ENCODE results near the gene SNTA1.
A peak's percentile ranks its signal among the peaks of the same experiment; 100 is the strongest.
"Not testable (repeated sequence)": the region's sequence is repeated elsewhere in the genome, so short reads cannot be mapped to it uniquely, and the experiment has no call there.

SNTA1 gene

GRCh38 chr20:33443512-33444239 lies at the start of gene SNTA1:
Gene SNTA1 (minus strand): TSS chr20:33443763. CDS start chr20:33443620, 143 bp downstream.
- DNase-seq, result peak; percentile 93

DNA sequence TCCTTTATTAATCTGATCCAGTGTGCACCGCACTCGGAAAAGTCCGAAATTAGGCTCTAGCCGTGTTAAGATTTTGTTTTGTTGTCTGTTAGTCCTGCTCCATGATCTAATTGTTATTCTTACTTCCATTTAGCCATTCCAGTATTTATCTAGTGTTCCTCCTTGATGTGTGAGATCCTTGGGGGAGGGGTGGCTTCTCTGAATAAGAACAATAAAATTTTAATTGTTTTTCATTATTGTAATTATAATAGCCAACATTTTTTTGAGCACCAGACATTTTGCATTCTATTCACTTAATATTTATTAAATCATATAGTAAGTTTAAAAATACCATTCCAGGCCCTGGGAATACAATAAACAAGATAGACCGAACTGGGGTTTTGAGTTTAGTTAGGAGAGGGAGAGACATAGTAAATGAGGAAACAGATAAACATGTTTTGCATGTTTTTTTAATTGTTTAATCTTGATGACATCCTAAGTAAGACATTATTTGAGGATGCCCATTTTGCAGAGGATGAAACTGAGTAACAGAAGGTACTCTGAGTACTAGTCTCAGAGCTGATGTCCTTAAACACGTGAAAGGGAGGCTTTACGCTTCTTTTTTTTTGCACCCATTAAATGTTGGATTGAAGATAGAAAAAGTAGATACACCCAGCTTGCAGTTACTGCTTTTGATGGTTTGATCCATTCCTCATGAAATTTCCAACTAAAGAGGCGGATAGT lies 47.5 kb upstream of the SNTA1 start:
- no peak for DNase-seq

DNA sequence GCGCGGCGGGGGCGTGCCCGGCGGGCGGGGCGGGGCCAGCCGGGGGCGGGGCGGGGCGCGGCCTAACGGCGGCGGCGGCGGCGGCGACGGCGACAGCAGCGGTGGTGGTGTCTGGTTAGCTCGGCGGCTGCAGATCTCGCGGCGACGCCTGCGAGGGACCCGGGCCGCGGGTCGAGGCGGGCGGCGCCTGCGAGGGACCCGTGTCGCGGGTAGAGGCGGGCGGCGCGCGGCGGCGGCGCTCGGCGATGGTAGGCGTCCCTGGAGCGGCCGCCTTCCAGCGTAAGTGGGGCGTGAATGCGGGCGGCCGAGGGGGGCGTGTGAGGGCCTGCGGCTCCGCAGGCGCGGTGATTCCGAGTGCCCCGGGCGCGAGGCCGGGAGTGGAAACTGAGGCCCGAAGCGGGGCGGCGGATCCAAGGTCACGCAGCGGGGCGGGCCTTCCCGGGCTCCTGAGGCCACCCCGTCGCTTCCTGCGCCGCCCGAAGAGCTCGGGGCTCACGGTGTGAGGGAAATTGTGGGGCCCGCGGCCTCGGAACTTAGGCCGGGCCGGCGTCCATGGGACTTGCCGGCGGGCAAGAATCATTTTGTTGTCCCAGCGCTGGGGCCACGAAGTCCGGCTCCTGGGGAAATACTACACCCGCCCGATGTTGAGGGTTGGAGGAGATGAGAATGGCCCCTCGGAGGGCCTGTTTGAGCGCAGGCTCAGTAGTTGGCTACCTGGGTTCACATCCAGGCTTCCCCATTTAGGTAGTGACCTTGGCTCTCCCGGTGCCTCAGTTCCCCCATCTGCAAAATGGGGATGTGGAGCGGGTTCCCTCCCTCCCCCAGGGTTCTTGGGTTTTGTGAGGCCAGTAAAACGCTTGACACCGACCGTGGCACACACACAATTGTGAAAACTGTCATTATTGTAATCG lies 46.7 kb upstream of the SNTA1 start, which contains the start of gene CBFA2T2:
Gene CBFA2T2, plus strand, starts transcription at position 74 of the 911 bp plus-strand sequence. Its CDS starts 172 bp downstream, at position 246.
- no peak for DNase-seq

DNA sequence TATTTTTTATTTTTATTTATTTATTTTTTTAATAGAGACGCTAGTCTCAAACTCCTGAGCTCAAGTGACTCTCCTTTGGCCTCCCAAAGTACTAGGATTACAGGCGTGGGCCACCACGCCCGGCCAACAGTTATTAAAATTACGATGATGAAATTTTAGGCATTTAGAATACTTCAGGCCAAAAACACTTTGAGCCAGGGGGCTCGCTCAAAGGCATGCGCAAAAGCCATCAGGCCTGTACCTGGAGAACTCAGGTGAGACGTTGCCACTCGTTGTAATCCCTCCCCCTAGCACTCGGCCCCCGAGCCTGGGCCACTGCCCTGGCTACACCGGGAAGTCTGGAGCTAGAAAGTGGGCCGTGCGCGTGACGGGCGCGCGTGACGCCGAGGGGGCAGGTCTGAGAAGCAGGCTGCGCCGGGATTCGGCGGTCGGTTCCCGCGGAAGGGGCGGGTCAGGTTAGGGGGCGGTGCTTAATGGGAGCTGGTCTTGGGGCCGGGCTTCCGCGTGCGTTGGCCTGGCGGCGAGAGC lies 46.0 kb upstream of the SNTA1 start:
- peak; percentile 99 to 100 for DNase-seq

- peak in 1 of 2 experiments; percentile 19 for DNase-seq
Measured at GRCh38 chr20:33488661-33489494, 45.3 kb upstream of the SNTA1 start.

DNA sequence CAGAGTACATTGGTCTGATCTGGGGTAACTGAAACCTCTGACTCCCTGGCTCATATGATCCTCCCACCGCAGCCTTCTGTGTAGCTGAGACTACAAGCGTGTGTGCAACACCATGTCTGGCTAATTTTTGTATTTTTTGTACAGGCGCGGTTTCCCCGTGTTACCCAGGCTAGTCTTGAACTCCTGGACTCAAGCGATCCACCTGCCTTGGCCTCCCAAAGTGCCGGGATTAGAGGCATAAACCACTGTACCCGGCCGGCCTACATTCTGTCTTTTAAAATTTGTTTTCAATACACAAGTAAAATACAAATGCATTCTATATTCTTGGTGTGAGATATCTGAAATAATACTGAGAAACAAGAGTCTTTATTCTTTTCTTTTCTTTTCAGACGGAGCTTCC lies 44.6 kb upstream of the SNTA1 start:
- no peak for DNase-seq

DNA sequence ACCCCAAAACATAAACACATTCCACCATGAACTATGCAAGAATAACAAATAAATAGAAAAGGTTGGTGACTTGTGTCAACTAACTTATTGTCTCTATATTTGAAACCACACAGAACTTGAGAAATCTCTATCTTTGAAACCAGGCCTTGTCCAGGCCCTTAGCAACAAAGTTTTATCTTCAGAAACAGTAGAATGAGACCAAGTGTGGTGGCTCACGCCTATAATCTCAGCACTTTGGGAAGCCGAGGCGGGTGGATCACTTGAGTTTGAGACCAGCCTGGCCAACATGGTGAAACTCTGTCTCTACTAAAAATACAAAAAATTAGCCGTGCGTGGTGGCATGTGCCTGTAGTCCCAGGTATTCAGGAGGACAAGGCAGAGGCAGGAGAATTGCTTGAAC lies 39.6 kb upstream of the SNTA1 start:
- DNase-seq, result not testable (repeated sequence)

DNA sequence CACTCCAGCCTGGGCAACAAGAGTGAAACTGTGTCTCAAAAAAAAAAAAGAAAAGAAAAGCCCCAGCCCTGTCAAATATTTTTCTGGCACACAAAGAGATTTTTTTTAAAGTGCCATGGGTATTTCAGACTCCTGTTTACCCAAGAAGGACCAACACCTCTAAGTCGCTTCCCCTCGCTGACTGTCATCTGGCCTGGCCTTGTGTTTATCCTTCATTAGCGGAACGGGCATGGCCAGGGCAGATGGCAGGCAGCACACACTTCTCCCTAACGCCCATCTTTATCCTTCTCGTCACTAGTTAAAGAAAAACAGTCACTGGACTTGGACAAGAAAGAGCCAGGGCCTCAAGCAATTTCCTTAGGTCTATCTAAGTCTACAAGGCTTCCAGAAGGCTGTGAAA lies 39.0 kb upstream of the SNTA1 start:
- DNase-seq, result no peak

GRCh38 chr20:33481431-33481941 lies 37.9 kb upstream of the SNTA1 start:
- DNase-seq, result no peak

DNA sequence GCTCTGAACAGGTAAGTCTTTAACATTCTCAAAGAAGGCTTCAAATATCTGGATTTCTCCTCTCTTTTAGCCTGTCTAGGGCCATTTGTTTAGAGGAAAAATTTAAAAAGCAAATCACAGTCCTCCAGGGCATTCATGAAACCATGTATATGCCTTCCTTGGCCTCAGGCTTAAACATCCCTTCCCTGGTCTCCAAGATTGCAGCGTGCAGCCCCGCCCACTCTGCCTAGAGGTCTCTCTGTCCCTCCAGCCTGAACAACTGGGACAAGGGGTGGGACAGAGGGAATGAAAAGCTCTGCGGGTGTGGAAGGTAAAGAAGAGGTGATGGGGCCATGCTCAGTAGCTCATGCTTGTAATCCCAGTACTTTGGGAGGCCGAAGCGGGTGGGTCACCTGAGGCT lies 36.5 kb upstream of the SNTA1 start:
- DNase-seq, result no peak

GRCh38 chr20:33477386-33478234 lies 34.0 kb upstream of the SNTA1 start:
- no peak for DNase-seq

DNA sequence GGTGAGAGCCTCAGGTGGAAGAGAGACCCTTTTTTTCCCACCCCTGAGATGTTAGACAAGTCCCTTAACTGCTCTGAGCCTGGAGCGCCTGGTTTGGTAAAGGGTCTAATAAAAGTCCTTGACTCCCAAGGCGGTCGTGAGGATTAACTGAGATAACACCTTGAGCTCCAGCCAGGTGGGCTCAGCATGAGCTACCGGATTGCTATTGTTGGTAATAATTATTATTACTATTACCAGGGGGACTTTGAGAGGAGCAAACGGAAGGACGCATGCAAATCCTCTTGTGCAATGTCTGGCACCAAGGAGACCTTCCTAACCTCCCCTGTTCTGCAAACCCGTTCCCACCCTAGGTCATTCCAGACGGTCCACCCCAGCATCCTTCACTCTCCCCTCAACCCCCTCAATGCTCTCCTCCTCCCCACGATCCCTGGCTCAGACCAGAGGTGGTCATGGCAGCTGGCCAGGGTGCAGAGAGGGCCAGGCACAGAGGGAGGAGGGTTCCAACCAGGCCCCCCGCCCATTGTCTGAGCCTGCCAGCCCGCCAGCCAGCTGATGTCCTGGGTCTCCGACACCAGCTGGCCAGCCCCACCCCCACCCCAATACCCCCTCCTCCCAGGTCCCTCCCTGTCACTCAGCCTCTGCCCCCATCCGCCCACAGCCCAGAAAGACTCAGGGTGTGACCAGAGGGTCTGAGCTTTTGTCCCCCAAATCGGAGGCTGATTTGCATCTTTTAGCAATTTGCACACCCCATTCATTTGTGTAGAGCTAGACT lies 32.0 kb upstream of the SNTA1 start:
- DNase-seq, result no peak

GRCh38 chr20:33474963-33475362 lies 31.4 kb upstream of the SNTA1 start:
- DNase-seq, result no peak

GRCh38 chr20:33474097-33474873 lies 30.7 kb upstream of the SNTA1 start:
- no peak for DNase-seq

DNA sequence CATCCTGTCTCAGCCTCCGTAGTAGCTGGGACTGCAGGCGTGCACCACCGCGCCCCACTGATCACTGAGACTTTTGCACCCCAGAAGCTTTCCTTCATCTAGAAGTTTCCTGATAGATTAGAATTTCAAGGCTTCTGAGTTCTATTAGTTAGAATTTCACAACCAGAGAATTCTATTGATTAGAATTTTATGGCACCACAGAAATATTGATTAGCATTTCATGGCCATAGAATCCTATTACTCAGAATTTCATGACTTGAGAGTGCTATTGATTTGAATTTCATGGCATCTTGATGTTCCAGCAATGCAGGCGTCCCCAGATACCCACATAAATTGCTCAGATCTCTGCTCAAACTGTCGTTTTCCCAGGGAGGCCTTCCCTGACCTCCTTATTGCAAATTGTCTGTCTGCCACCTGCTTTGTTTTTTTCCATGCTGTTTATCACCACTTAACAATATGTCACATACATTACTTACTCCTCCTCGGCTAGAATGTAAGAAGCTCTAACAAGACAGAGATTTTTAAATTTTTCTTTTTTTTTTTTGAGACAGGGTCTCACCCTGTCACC lies 29.4 kb upstream of the SNTA1 start:
- DNase-seq, result no peak

DNA sequence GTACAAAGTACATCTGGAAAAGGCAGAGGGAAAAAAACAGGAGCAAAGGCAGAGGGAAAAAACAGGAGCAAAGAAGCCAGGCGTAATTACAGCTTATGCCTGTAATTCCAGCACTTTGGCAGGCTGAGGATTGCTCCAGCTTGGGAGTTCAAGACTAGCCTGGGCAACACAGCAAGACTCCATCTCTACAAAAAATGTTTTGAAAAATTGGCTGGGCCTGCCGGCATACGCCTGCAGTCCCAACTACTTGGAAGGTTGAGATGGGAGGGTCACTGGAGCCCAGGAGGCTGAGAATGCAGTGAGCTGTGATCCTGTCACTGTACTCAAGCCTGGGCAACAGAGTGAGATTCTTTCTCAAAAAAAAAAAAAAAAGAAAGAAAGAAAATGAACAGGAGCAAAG lies 27.3 kb upstream of the SNTA1 start:
- DNase-seq, result no peak

DNA sequence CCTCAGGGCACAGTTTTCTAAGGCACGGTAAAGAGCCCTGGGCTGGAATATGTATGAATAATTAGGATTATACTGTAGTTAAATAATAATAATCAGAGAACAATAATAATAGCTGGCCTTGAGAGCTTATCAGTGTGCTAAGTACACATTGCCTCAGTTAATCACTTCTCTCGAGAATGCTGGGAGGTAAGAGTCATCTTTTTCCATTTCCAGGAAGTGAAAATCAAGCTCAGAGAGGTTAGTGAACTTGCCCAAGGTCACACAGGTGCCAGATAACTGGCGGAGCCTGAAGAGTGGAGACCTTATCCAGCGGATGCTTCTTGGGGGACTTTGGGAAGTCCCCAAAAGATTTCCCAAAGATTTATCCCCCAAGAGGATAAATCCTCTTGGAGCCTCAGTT lies 26.9 kb upstream of the SNTA1 start:
- no peak for DNase-seq

DNA sequence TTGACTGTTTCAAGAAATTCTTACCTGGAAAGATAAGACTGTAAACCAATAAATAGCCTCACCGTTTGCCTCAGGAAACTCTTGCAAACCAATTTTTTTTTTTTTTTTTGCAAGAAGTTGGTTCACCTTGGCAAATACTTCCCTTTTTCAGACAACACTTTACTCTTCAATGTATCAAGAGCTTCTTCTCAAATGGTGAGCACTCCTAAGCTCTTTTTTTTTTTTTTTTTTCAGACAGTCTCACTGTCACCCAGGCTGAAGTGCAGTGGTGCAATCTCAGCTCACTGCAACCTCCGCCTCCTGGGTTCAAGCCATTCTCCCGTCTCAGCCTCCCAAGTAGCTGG lies 22.7 kb upstream of the SNTA1 start:
- no peak for DNase-seq

Data from activated T-cell treated with anti-CD3 and anti-CD28 coated beads, Interleukin-2, amount 50 U/mL, for 48 hours (primary cell).